ENCODE results near the gene PLXNB2. TPM values are rescaled to one million over a fixed set of nuclear protein-coding genes. Genes with fewer than 3 reads are reported as not detected.

The PLXNB2 gene
- total RNA-seq, 1 donor from 2014 or later = 20.6 TPM

DNA sequence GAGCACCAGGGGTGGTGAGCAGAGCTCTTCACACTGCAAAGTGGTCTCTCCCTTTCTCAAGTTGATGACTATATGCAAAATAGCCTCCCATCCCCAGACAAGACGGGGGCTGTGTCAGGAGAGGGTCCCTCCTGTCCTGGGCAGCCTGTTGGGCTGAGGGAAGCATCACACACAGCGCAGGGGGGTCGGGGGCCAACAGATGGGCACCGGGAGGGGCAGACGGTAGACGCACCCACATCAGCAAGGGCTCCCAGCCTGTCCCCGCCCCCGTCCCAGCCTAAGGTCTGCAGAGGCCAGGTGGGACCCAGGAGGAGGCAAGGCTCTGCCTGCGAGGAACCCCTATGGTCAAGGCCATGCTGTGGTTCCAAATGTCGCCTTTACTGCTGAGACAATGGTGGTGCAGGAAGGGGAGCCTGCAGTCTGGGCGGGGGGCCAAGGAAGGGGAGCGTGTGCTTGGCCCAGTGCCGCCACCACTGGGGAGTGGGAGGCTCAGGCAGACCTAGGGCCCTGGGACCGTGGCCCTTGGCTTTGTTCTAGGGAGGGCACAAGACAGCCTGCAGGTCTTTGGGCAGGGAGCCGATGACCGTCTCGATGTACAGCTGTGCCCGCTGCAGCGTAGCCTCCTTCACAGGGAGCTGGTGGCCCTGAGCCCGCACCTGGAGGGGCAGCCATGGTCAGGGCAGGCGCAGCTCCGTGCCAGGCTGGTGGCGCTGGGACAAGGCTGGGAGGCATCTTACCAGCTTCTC, 4.3 kb upstream of the PLXNB2 start:
- no peaks in the 10 kb centered on the region for H3K27me3 Mint-ChIP-seq
- DNase-seq = no peak
- intact Hi-C loops (cut with micrococcal nuclease) = no loop called here
- ATAC-seq (ENCODE audit: low read depth) = no peak
- CTCF ChIA-PET = no interaction called here
- peaks cover 39% of the 10 kb centered on the region for H3K4me1 Mint-ChIP-seq
- no peak overlapping the region for H3K27ac Mint-ChIP-seq
- no peak for TF ChIP-seq CTCF (IDR thresholded peaks at IDR 0.05)
- H3K36me3 Mint-ChIP-seq (ENCODE audit: low read depth) = no peaks in the 10 kb centered on the region
- H3K9me3 Mint-ChIP-seq = no peaks in the 10 kb centered on the region
- H3K4me3 Mint-ChIP-seq = no peak overlapping the region
- POLR2A ChIA-PET = no interaction called here

DNA sequence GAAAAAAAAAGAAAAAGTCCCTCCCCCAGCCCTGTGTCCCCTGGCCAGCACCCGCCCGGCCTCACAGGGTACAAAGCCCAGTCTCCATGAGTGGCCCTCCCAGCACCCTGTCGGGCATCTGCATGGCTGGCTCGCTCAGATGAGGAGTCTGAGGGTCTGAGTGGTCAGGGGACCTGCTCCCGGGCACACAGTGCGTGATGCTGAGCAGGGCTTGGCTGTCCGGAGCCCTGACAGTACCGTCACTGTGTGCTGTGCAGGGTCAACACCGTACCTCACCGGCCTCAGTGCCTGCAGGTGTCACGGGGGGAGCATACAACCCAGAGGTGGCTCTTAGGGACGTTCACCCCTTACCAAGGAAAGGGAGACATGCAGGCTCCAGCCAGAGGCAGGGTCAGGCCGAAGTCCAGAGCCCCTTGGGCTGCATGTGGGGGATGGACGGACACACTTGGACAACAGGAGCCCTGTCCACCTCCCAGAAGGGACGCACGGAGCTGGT, 3.6 kb upstream of the PLXNB2 start:
- CTCF ChIA-PET = no interaction called here
- H3K27ac Mint-ChIP-seq = no peak overlapping the region
- no peak overlapping the region for H3K4me3 Mint-ChIP-seq
- H3K36me3 Mint-ChIP-seq (ENCODE audit: low read depth) = no peaks in the 10 kb centered on the region
- no peaks in the 10 kb centered on the region for H3K9me3 Mint-ChIP-seq
- H3K4me1 Mint-ChIP-seq = peaks cover 38% of the 10 kb centered on the region
- POLR2A ChIA-PET = no interaction called here
- intact Hi-C loops (cut with micrococcal nuclease) = no loop called here
- TF ChIP-seq CTCF (IDR thresholded peaks at IDR 0.05) = no peak
- no peaks in the 10 kb centered on the region for H3K27me3 Mint-ChIP-seq
- DNase-seq (no peak), ATAC-seq (ENCODE audit: low read depth) (no peak)

DNA sequence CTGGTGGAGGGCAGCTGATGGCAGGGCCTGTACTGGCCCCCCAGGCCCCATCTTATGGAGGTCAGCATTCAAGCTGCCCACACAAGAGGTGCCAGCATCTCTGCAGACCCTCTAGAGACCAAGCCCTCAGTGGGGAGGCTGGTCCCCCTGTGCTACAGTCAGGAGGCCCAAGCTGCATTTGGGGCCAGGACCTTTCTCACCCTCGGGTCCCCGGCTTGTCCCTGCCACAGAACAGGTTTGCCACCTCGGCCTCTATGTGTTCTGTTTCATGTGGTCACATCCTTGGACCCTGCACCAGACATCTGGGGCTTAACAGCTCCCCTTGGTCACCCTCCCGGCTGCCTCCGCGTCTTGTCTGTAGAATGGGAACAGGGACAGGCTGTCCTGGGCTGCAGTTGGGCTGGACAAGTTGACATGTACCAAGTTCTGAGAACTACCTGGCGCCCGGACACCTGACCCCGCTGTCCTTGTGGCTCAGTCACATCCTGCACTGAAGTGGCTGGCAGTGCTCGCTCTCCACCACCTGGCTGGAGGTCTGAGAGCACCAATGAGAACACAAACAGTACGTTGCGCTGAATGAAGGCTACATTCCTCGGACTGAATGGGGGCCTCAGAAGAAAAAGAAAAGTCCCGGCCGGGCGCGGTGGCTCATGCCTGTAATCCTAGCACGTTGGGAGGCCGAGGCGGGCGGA, 2.7 kb upstream of the PLXNB2 start:
- Mint-ChIP-seq H3K27ac (no peak overlapping the region), H3K4me1 (peaks cover 41% of the 10 kb centered on the region), H3K36me3 (ENCODE audit: low read depth) (no peaks in the 10 kb centered on the region), H3K9me3 (no peaks in the 10 kb centered on the region), H3K4me3 (no peak overlapping the region), H3K27me3 (no peaks in the 10 kb centered on the region)
- CTCF ChIA-PET = no interaction called here
- DNase-seq = no peak
- intact Hi-C loops (cut with micrococcal nuclease) = no loop called here
- POLR2A ChIA-PET = no interaction called here
- TF ChIP-seq CTCF (IDR thresholded peaks at IDR 0.05) = no peak
- ATAC-seq (ENCODE audit: low read depth) = no peak

GRCh38 chr22:50309601-50309991, 2.1 kb upstream of the PLXNB2 start:
- ChIA-PET CTCF (no interaction called here), POLR2A (interaction anchor here (0.6 to 0.8 kb wide), 2 partner anchors 16 to 40 kb away, joined by 4 to 5 read pairs; no protein-coding TSS in a partner anchor)
- Mint-ChIP-seq H3K4me1 (peaks cover 41% of the 10 kb centered on the region), H3K27ac (no peak overlapping the region), H3K9me3 (no peaks in the 10 kb centered on the region), H3K27me3 (no peaks in the 10 kb centered on the region), H3K36me3 (ENCODE audit: low read depth) (no peaks in the 10 kb centered on the region), H3K4me3 (no peak overlapping the region)
- ATAC-seq (ENCODE audit: low read depth) = no peak
- DNase-seq = no peak
- TF ChIP-seq CTCF (IDR thresholded peaks at IDR 0.05) = no peak
- intact Hi-C loops (cut with micrococcal nuclease) = no loop called here

- H3K4me1 Mint-ChIP-seq = peaks cover 41% of the 10 kb centered on the region
- ATAC-seq (ENCODE audit: low read depth) (no peak), DNase-seq (no peak)
- H3K9me3 Mint-ChIP-seq = no peaks in the 10 kb centered on the region
- H3K27me3 Mint-ChIP-seq = no peaks in the 10 kb centered on the region
- TF ChIP-seq CTCF (IDR thresholded peaks at IDR 0.05) = no peak
- intact Hi-C loops (cut with micrococcal nuclease) = no loop called here
- ChIA-PET POLR2A (interaction anchor here (0.6 to 0.8 kb wide), 2 partner anchors 15 to 41 kb away, joined by 4 to 5 read pairs; no protein-coding TSS in a partner anchor), CTCF (no interaction called here)
- peak overlapping the region; percentile 57 for H3K27ac Mint-ChIP-seq
- peak overlapping the region; percentile 62 for H3K4me3 Mint-ChIP-seq
- no peaks in the 10 kb centered on the region for H3K36me3 Mint-ChIP-seq (ENCODE audit: low read depth)
Measured at GRCh38 chr22:50308986-50309600, 1.6 kb upstream of the PLXNB2 start.

Data from activated B cell treated with CpG ODN at 0.5 μM for 24 hours (primary cell).